HG02943 (cell line): ENCODE measurements around the gene FDXR.
"Not testable (repeated sequence)": the region's sequence is repeated elsewhere in the genome, so short reads cannot be mapped to it uniquely, and the experiment has no call there.

Experiments
- ATAC-seq: cut with Tn5 transposase; IDR thresholded peaks from one replicate; pipeline ENCODE4 v1.9.1; 2021; ENCODE audit warnings: mild to moderate bottlenecking, low read depth, moderate library complexity; ENCODE audit not compliant: unreplicated experiment

The FDXR gene

GRCh38 chr17:74872313-74873036 lies at the start of gene FDXR:
FDXR (minus strand) TSS chr17:74872994; CDS start chr17:74872944, 50 bp downstream.
- ATAC-seq: peak; percentile 23

DNA sequence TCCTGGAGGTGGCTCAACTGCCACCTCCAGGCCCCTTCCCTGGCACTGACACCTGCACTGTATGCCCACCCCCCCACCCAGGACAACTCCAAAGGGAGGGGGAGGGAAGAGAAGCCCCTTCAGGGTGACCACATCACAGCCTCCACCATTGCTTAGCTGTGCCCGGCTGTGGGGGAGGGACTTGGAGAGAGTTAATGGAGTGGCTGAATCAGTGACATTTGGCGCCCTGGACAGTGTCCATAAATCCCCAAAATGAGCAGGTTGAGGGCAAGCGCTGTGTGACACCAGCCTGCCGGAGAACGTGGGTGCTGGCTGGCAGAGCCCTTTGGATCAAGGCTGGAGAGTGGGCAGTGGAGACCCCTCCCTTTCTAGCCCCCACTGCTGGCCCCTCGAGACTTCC lies 49.4 kb upstream of the FDXR start:
- ATAC-seq: no peak

GRCh38 chr17:74921769-74922168 lies 49.0 kb upstream of the FDXR start:
- no peak for ATAC-seq

DNA sequence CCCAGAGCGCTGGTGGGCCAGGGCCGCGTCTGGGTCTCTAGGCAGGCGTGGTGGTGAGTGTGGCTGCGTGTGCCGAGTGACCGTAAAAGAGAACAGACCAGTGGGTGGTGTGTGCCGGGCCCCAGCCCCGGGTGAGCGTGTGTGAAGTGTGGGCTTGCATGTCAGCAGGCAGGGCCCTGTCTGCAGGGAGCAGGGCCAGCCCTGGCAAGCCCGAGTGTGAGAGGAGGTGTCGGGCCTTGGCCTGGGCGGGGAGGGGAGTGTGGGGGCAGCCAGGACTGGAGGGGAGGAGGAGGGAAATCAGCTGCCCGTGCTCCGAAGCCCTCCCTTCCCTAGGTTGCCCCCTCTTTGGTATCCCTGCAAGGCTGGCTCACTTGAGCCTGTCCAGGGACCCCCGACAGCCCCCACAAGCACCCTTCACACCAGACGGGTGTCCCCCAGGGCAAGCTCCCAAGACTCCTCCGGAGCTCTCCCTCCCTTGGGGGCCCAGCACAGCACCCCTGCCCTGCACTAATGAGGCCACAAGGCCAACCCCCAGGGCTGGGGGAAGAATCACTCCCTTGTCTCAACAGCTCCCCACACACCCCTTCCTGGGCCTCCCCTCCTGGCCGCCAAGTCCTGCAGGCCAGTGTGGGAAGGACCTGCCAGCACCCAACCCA lies 48.4 kb upstream of the FDXR start:
- no peak for ATAC-seq

DNA sequence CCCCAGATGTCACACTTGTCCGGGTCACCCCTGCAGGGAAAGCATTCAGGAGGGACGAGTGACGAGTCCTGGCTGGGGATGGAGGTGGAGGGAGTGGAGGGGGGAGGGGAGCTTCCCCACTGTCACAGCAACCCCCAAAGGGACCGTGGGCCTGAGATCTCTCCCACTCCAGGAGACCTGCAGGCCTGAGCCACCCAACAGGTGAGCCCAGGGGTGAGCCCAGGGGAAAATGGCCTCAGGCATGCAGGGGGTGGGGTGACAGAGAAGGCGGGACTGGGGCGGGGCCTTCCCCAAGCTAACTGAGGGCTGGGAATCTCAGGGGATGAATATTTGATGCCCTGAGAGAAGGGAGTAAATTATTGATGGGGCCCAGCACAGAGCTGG lies 47.8 kb upstream of the FDXR start:
- no peak for ATAC-seq

DNA sequence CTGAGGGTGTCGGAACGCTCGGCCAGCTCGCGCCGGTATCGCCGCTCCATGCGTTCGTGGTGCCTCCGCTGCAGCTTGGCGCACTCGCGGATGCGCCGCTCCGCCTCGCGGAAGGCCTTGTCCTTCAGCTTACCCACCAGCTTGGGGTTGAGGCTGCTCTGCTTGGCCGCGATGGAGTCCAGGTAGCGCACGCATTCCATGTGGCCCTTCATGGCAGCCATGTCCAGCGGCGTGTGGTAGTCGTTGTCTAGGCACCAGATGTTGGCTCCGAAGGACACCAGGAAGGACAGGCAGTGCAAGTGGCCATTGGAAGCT lies 47.5 kb upstream of the FDXR start:
- ATAC-seq: no peak

GRCh38 chr17:74919440-74920305 lies 46.9 kb upstream of the FDXR start:
- no peak for ATAC-seq

DNA sequence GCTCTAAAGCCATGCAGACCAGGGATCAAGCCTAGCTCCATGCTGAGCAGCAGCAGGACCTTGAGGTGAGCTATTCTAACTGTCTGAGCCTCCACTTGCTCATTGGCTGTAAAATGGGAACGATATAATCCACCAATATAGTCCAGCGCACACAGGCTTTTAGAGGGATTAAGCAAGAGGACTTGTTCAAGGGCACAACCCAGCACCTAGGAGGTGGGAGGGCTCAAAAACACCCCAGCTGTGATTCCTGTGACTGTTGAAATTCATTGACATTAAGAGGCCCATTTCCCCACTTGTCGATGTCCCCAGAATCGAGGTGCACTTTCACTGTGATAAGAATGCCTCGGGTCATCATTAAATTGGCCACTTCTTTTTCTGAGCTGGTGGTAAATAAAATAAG lies 46.1 kb upstream of the FDXR start:
- ATAC-seq: no peak

GRCh38 chr17:74917430-74917829 lies 44.6 kb upstream of the FDXR start:
- no peak for ATAC-seq

DNA sequence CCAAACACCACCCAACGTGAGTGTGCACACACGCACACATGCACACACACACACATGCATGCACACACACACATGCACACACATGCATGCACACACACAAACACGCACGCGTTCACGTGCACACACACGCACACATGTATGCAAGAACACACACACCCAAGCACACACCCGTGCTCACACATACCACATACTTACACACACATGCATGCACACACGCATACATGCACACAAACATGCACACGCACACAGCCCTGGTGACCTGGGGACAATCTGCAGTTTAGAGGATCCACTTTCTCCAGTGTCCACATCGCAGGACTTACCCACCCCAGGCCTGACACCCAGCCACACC lies 44.0 kb upstream of the FDXR start:
- ATAC-seq: no peak

DNA sequence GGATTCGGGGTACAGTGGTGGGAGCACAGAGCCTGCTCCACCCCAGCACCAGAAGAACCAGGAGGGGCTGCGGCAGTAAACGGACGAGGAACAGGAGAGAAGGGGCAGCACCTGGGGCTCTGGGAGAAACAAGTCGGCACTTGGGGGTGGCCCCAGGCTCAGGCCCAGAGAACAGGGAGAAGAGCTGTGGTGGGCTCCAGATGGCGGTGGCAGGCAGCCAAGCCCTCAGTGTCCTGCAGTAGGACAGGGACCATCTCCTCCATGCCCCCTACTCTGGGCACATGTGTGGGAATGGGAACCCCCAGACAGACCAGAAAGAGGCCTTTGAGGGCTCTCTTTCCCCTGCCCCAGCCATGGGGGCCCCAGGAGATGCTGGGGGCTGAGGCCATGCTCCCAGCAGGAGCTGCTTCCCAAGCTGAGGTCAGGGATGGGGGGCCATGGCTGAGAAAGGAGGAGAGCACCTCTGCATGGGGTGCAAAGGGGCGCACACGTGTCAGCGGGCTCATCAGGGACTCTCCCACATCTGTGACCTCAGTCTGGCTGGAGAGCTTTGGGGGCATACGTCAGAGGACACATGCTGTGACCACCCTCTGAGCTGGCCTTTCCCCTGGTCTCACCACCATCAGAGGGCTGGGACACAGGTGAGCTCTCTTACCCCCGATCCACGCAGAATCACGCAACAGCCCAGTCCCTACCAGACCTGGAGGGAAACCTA lies 43.5 kb upstream of the FDXR start:
- ATAC-seq: no peak

GRCh38 chr17:74911423-74911822 lies 38.6 kb upstream of the FDXR start:
- ATAC-seq: not testable (repeated sequence)

DNA sequence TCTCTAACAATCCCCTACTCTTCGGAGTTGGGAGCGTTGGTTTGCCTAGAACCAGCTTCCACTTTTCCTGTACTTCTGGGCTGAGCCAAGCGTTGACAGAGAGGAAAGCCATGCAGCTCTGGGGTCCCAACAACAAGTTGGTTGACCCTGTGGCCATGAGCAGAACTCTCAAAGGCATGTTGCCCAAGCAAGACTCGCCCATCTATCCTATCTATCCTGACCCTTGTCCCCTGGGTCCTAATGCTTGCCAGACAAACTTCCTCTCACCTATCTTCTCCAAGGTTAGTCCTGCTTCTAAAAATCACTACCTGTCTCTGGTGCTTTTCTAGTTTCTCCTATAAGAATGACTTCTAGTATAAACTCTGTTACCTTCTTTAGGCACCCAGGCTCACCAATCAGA lies 36.3 kb upstream of the FDXR start:
- not testable (repeated sequence) for ATAC-seq

DNA sequence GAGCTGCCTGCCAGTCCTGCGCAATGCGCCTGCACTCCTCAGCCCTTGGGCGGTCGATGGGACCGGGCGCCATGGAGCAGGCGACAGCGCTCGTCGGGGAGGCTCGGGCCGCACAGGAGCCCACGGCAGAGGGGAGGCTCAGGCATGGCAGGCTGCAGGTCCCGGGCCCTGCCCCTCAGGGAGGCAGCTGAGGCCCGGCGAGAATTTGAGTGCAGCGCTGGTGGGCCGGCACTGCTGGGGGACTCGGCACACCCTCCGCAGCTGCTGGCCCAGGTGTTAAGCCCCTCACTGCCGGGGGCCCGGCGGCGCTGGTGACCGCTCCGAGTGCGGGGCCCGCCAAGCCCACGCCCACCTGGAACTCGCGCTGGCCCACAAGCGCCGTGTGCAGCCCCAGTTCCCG lies 34.2 kb upstream of the FDXR start:
- no peak for ATAC-seq

GRCh38 chr17:74906214-74906793 lies 33.5 kb upstream of the FDXR start:
- not testable (repeated sequence) for ATAC-seq

DNA sequence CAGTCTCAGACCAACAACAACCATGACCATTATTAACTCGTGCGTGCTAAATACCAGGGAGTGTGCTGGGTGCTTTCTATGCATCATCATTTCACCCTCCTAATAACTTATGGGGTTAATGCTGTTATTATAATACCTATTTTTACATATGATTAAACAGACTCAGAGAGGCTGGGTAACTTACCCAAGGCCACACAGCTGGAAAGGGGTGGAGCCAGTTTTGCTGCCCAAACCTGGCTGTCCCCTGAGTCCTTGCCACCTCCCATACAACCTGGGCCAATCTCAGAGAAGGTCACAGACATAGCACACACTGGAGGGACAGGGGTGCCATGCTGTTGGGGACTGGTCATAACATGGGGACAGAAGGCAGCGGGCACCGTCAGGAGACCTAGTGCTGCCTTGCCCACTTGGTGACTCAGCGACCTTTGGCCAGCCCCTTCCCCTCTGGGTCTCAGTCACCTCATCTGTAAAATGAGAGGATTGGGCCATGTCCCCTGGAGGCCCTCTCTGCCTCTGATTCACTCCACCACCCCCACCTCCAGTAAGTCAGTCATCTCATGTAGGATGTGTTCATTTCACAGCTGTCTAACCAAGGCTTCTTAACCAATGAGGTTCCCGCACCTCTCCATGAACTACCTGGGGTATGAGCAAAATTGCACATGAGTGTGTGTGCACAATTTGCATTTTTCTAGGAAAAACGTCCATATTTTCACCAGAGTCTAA lies 32.1 kb upstream of the FDXR start:
- no peak for ATAC-seq

DNA sequence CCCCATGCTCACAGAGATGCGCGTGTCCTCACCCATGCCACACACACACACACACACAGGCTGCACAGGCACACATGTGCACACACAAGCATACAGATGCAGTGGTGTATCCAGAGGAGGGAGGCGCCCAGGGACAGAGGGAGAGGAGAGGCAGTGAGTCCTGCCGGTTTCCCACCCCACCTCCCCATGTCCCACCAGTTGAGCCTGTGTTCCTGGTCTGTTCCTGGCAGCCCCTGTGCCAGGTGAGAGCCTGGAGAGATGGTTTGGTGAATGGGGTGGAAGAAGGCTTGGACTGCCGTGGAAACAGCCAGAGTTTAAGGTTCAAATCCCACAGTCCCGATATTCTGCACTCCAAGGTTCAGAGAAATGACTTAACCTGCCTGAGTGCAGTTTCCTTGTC lies 30.9 kb upstream of the FDXR start:
- no peak for ATAC-seq

GRCh38 chr17:74903034-74903433 lies 30.2 kb upstream of the FDXR start:
- no peak for ATAC-seq

- ATAC-seq: no peak
Measured at GRCh38 chr17:74901353-74902135, 28.8 kb upstream of the FDXR start.
